HCT116 (cell line): Measurements from ENCODE around the gene ATPAF1. TPM values are rescaled to one million over a fixed set of nuclear protein-coding genes. Genes with fewer than 3 reads are reported as not detected.

ENCODE experiments used
- ATAC-seq: fragments of 200-7000 bp; cut with Tn5 transposase; 2 replicates; pipeline ENCODE4 v1.9.1; 2020; ENCODE audit warnings: mild to moderate bottlenecking, moderate library complexity
- BruUV-seq: library from RNA; stranded (reverse); fragments of 400-500 nt; replicated peaks from 2 replicates; lab custom pipeline; 2021; lab: Mats Ljungman, UMichigan
- CTCF ChIA-PET: fragments of 300-600 bp; sonication (Branson Sonifier 250); formaldehyde crosslinking; loops from one replicate; lab custom pipeline; 2021; ENCODE audit warnings: antibody characterized with exemption; lab: Charles Lee
- POLR2A ChIA-PET: fragments of 300-600, 350-600 bp; sonication (Branson Sonifier 250); formaldehyde crosslinking; loops from one replicate; lab custom pipeline; 2021; ENCODE audit warnings: antibody characterized with exemption; lab: Charles Lee
- RAD21 ChIA-PET, 2 experiments: fragments of 300-600 bp; sonication (Branson Sonifier 250); formaldehyde crosslinking; loops; one replicate each; lab custom pipeline; 2023; ENCODE audit warnings: low total read pairs in 2 of 2; ENCODE audit not compliant: uncharacterized antibody in 2 of 2, unreplicated experiment in 2 of 2, low non-redundant PET in 1 of 2; lab: Charles Lee
- DNase-seq: peaks from one replicate; pipeline ENCODE4 v3.0.0-alpha.2; 2010; ENCODE audit warnings: low read depth, low spot score
- H2AFZ ChIP-seq: fragments of 200-600 bp; shearing (Covaris generic), sonication (generic); 2 replicates; pipeline ENCODE4 v1.6.1; 2017; ENCODE audit warnings: low read depth, mixed run types, mixed read lengths, antibody characterized with exemption, low read length; ENCODE audit not compliant: poor library complexity, severe bottlenecking
- H3K27ac ChIP-seq: 2 replicates; pipeline ENCODE4 v1.5.1; 2012; ENCODE audit warnings: low read depth, low read length
- H3K27me3 ChIP-seq: fragments of 200-600 bp; sonication (generic); 2 replicates; pipeline ENCODE4 v1.6.1; 2016; ENCODE audit warnings: mixed run types, low read length, mixed read lengths; ENCODE audit not compliant: insufficient read depth
- H3K36me3 ChIP-seq, 2 experiments: fragments of 200-500 bp in 1 of 2; fragments of 200-600 bp in 1 of 2; sonication (Bioruptor generic) in 1 of 2; sonication (generic) in 1 of 2; 2 replicates each; pipeline versions ENCODE4 v1.5.1 to v1.6.1; 2014 to 2016; ENCODE audit warnings: low read length in 2 of 2, inconsistent platforms in 1 of 2, mixed read lengths in 1 of 2, mixed run types in 1 of 2; ENCODE audit not compliant: insufficient read depth in 2 of 2, control insufficient read depth in 1 of 2
- H3K4me1 ChIP-seq, 2 experiments: fragments of 200-600 bp in 1 of 2; sonication (generic) in 1 of 2; 2 replicates each; pipeline versions ENCODE4 v1.5.1 to v1.6.1; 2012 to 2017; ENCODE audit warnings: low read length in 2 of 2, inconsistent platforms in 1 of 2, mild to moderate bottlenecking in 1 of 2, mixed read lengths in 1 of 2, mixed run types in 1 of 2, moderate library complexity in 1 of 2; ENCODE audit not compliant: insufficient read depth in 2 of 2, control insufficient read depth in 1 of 2
- H3K4me2 ChIP-seq: fragments of 200-600 bp; sonication (generic); 2 replicates; pipeline ENCODE4 v1.6.1; 2017; ENCODE audit warnings: mixed run types, low read length, mixed read lengths
- H3K4me3 ChIP-seq, 2 experiments: fragments of 200-600 bp in 1 of 2; sonication (generic) in 1 of 2; replicated peaks in 1 of 2; 2 replicates each; pipeline ENCODE4 v1.5.1; 2011 to 2016; ENCODE audit warnings: low read length in 2 of 2, control low read depth in 1 of 2, low read depth in 1 of 2, mild to moderate bottlenecking in 1 of 2, mixed read lengths in 1 of 2, mixed run types in 1 of 2
- H3K79me2 ChIP-seq: fragments of 200-600 bp; sonication (generic); 2 replicates; pipeline ENCODE4 v1.6.1; 2017; ENCODE audit warnings: mild to moderate bottlenecking, mixed run types, low read length, moderate library complexity, mixed read lengths; ENCODE audit not compliant: insufficient read depth
- H3K9ac ChIP-seq: fragments of 200-600 bp; sonication (generic); 2 replicates; pipeline ENCODE4 v1.6.1; 2016; ENCODE audit warnings: low read length, mixed read lengths
- H3K9me2 ChIP-seq: fragments of 200-600 bp; sonication (generic), shearing (Covaris generic); 2 replicates; pipeline ENCODE4 v1.6.1; 2017; ENCODE audit warnings: mixed run types, mild to moderate bottlenecking, moderate library complexity; ENCODE audit not compliant: insufficient read depth
- H3K9me3 ChIP-seq, 2 experiments: fragments of 200-500 bp in 1 of 2; fragments of 200-600 bp in 1 of 2; sonication (Bioruptor generic) in 1 of 2; sonication (generic) in 1 of 2; 2 replicates each; pipeline ENCODE4 v1.6.1; 2014 to 2017; ENCODE audit warnings: low read length in 2 of 2, mixed read lengths in 2 of 2, inconsistent platforms in 1 of 2, low read depth in 1 of 2, mild to moderate bottlenecking in 1 of 2, mixed run types in 1 of 2, moderate library complexity in 1 of 2; ENCODE audit not compliant: control insufficient read depth in 1 of 2, insufficient read depth in 1 of 2
- H4K20me1 ChIP-seq: fragments of 200-600 bp; sonication (generic), shearing (Covaris generic); 2 replicates; pipeline ENCODE4 v1.6.1; 2017; ENCODE audit warnings: mixed run types, mild to moderate bottlenecking, moderate library complexity; ENCODE audit not compliant: insufficient read depth
- CBX3 ChIP-seq: IDR thresholded peaks from 2 replicates; pipeline ENCODE4 v1.6.1; 2012; ENCODE audit warnings: low read depth
- CEBPB ChIP-seq: IDR thresholded peaks from 2 replicates; pipeline ENCODE4 v1.6.1; 2012; ENCODE audit warnings: low read depth
- EGR1 ChIP-seq: IDR thresholded peaks from 2 replicates; pipeline ENCODE4 v1.6.1; 2012; ENCODE audit warnings: low read depth
- ELF1 ChIP-seq: IDR thresholded peaks from 2 replicates; pipeline ENCODE4 v1.6.1; 2012; ENCODE audit warnings: low read depth, borderline replicate concordance
- EZH2 ChIP-seq: fragments of 200-600 bp; sonication (generic); IDR thresholded peaks from 2 replicates; pipeline ENCODE4 v1.6.1; 2017; ENCODE audit warnings: antibody characterized with exemption, mixed run types
- EZH2phosphoT487 ChIP-seq: fragments of 200-600 bp; IDR thresholded peaks from 2 replicates; pipeline ENCODE4 v1.6.1; 2018; ENCODE audit warnings: antibody characterized with exemption, borderline replicate concordance
- JUND ChIP-seq: IDR thresholded peaks from 2 replicates; pipeline ENCODE4 v1.6.1; 2012
- POLR2A ChIP-seq: IDR thresholded peaks from 2 replicates; pipeline ENCODE4 v1.7.0; 2011; ENCODE audit warnings: borderline replicate concordance; ENCODE audit not compliant: insufficient read depth, insufficient read length; ENCODE audit errors: extremely low read depth
- POLR2AphosphoS5 ChIP-seq: IDR thresholded peaks from 2 replicates; pipeline ENCODE4 v1.6.1; 2011; ENCODE audit warnings: mild to moderate bottlenecking, low read depth, low read length, moderate library complexity
- RAD21 ChIP-seq: IDR thresholded peaks from 2 replicates; pipeline ENCODE4 v1.6.1; 2012; ENCODE audit warnings: low read depth, mild to moderate bottlenecking
- REST ChIP-seq: IDR thresholded peaks from 2 replicates; pipeline ENCODE4 v1.6.1; 2012; ENCODE audit warnings: low read depth
- SIN3A ChIP-seq: IDR thresholded peaks from 2 replicates; pipeline ENCODE4 v1.6.1; 2012; ENCODE audit warnings: low read depth
- SP1 ChIP-seq: IDR thresholded peaks from 2 replicates; pipeline ENCODE4 v1.6.1; 2012; ENCODE audit warnings: low read depth
- TCF7L2 ChIP-seq: IDR thresholded peaks from 2 replicates; pipeline ENCODE4 v1.7.0; 2011; ENCODE audit warnings: borderline replicate concordance, inconsistent platforms; ENCODE audit not compliant: insufficient read depth, insufficient read length; ENCODE audit errors: extremely low read depth
- YY1 ChIP-seq: IDR thresholded peaks from 2 replicates; pipeline ENCODE4 v1.6.1; 2011; ENCODE audit warnings: low read length, low read depth, moderate library complexity, mild to moderate bottlenecking; ENCODE audit not compliant: insufficient replicate concordance; ENCODE audit errors: extremely low read depth
- ZBTB33 ChIP-seq: IDR thresholded peaks from 2 replicates; pipeline ENCODE4 v1.6.1; 2011; ENCODE audit warnings: mild to moderate bottlenecking, low read length, moderate library complexity; ENCODE audit not compliant: insufficient replicate concordance; ENCODE audit errors: extremely low read depth
- ZFX ChIP-seq: fragments of 450-650 bp; IDR thresholded peaks from 2 replicates; pipeline ENCODE4 v1.6.1; 2017
- intact Hi-C: fragments of 100-400 bp; cut with micrococcal nuclease; formaldehyde crosslinking; loops from 2 replicates; pipeline ENCODE4 v1.10.0; 2022
- total RNA-seq: library from RNA; stranded (reverse); gene quantifications from one replicate; pipeline ENCODE4 v1.2.1, GENCODE V29; 2021; ENCODE audit not compliant: unreplicated experiment
- TF ChIP-seq, protein P1 (sequence below), 3 experiments: fragments of 200-600 bp in 1 of 3; sonication (generic) in 1 of 3; IDR thresholded peaks in 2 of 3; conservative IDR thresholded peaks in 1 of 3; 2 replicates each; pipeline ENCODE4 v1.5.1; 2012 to 2017; ENCODE audit warnings: low read depth in 2 of 3, low read length in 2 of 3, antibody characterized with exemption in 1 of 3, borderline replicate concordance in 1 of 3, control low read depth in 1 of 3, mild to moderate bottlenecking in 1 of 3, mixed read lengths in 1 of 3, mixed run types in 1 of 3, moderate library complexity in 1 of 3; ENCODE audit not compliant: insufficient read depth in 1 of 3
- TF ChIP-seq, protein P2 (sequence below): IDR thresholded peaks from 2 replicates; pipeline ENCODE4 v1.6.1; 2012

Gene ATPAF1
- total RNA-seq, 1 experiment from 2014 or later = 35.5 TPM

DNA sequence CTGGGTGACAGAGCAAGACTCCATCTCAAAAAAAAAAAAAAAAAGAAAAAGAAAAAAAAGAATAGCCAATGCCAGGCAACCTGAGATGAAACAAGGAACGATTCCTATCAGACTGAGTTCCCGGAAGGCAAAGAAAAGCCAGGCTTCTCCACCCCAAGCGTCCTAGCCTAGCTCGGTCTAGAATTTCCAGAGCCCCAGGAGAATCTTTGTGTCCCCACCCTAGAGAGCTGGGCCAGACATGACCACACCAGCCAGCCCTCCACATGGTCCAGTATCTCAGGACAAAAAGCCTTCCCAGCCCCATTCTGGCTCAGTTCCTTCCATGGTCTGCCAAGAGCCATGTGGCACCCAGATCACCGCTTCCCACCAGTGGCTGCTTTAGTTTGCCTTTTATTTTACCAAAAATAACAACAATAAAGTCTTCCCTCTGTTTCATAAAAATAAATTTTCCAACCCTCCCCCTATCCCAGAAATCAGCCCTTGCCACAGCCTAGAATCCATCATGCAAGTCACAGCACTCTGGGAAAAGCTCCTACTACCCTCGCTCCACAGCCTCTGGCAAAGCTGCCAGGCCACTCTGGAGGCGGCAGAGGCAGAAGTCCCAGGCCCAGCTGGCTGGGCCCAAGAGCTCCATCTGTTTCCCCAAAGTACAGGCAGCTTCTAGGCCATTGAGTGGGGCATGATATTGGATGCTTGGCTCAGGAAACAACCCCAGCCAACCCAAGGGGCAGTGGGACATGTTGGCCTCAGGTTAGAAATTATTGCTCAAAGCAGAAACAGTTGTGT, 60.6 kb downstream of the ATPAF1 start:
- Histone ChIP-seq H2AFZ (no peak overlapping the region), H4K20me1 (no peaks in the 10 kb centered on the region), H3K4me3 (no peak overlapping the region), H3K9ac (no peak overlapping the region), H3K9me2 (no peaks in the 10 kb centered on the region), H3K9me3 (no peaks in the 10 kb centered on the region), H3K4me2 (no peak overlapping the region), H3K27me3 (no peaks in the 10 kb centered on the region), H3K4me1 (peaks cover 0 to 28% of the 10 kb centered on the region in 2 experiments; a peak in 3 of 4 replicates)
- RAD21 ChIA-PET = no interaction called here
- CTCF ChIA-PET = interaction anchor here (1.0 kb wide), 1 partner anchor 17 kb away, joined by 3 read pairs; no protein-coding TSS in a partner anchor
- no TSS peak for BruUV-seq
- TF ChIP-seq REST (no peak), YY1 (no peak), ELF1 (no peak), EZH2phosphoT487 (no peak), CBX3 (no peak), ZFX (no peak), EZH2 (no peak), SIN3A (no peak), TCF7L2 (no peak), RAD21 (no peak), CEBPB (no peak), POLR2AphosphoS5 (no peak), JUND (no peak), ZBTB33 (no peak), POLR2A (no peak), EGR1 (no peak), SP1 (no peak)
- TF ChIP-seq, protein P1, sequence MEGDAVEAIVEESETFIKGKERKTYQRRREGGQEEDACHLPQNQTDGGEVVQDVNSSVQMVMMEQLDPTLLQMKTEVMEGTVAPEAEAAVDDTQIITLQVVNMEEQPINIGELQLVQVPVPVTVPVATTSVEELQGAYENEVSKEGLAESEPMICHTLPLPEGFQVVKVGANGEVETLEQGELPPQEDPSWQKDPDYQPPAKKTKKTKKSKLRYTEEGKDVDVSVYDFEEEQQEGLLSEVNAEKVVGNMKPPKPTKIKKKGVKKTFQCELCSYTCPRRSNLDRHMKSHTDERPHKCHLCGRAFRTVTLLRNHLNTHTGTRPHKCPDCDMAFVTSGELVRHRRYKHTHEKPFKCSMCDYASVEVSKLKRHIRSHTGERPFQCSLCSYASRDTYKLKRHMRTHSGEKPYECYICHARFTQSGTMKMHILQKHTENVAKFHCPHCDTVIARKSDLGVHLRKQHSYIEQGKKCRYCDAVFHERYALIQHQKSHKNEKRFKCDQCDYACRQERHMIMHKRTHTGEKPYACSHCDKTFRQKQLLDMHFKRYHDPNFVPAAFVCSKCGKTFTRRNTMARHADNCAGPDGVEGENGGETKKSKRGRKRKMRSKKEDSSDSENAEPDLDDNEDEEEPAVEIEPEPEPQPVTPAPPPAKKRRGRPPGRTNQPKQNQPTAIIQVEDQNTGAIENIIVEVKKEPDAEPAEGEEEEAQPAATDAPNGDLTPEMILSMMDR (IDR thresholded peaks at IDR 0.05 in 2 of 3, conservative IDR thresholded peaks at IDR 0.05 in 1 of 3; ENCODE audit: borderline replicate concordance in 1 of 3, insufficient read depth in 1 of 3, low read depth in 2 of 3, low read length in 2 of 3) = no peak
- TF ChIP-seq, protein P2, sequence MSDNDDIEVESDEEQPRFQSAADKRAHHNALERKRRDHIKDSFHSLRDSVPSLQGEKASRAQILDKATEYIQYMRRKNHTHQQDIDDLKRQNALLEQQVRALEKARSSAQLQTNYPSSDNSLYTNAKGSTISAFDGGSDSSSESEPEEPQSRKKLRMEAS = no peak
- TF ChIP-seq, all 23 proteins: peak for 0
- DNase-seq (no peak), ATAC-seq (no peak)
- Histone ChIP-seq H3K79me2 (peaks cover 7% of the 10 kb centered on the region; the same call in 1 of the 2 replicates), H3K27ac (no peak overlapping the region), H3K36me3 (0 out of 4 replicates have a peak, but pooled peaks cover 0 to 6% of the 10 kb centered on the region in 2 experiments)
- POLR2A ChIA-PET = interaction anchor here (0.7 to 2.4 kb wide), 2 partner anchors 9 to 952 kb away, joined by 4 to 5 read pairs; partner anchors contain the start of gene MOB3C
- intact Hi-C loops = no loop called here
